ENCODE results near the gene FHAD1.

- TF ChIP-seq ZBTB8A (IDR thresholded peaks at IDR 0.05; ENCODE audit: partially characterized antibody) (no peak), HIVEP1 (CRISPR knock-in tag; IDR thresholded peaks at IDR 0.05) (no peak), RNF219 (CRISPR knock-in tag; IDR thresholded peaks at IDR 0.05) (no peak)
These were observed 184.0 kb downstream of the FHAD1 start for GRCh38 chr1:15430787-15431570.

Data from K562 (cell line).